Iris pigment epithelial cell (primary cell): ENCODE data around the gene PRR7.
A peak's percentile ranks its signal among the peaks of the same experiment; 100 is the strongest.
"Not testable (repeated sequence)": the region's sequence is repeated elsewhere in the genome, so short reads cannot be mapped to it uniquely, and the experiment has no call there.

Experiments used
- DNase-seq: peaks from one replicate; pipeline ENCODE4 v3.0.0-alpha.2; 2011; ENCODE audit warnings: low read depth

The PRR7 gene

DNA sequence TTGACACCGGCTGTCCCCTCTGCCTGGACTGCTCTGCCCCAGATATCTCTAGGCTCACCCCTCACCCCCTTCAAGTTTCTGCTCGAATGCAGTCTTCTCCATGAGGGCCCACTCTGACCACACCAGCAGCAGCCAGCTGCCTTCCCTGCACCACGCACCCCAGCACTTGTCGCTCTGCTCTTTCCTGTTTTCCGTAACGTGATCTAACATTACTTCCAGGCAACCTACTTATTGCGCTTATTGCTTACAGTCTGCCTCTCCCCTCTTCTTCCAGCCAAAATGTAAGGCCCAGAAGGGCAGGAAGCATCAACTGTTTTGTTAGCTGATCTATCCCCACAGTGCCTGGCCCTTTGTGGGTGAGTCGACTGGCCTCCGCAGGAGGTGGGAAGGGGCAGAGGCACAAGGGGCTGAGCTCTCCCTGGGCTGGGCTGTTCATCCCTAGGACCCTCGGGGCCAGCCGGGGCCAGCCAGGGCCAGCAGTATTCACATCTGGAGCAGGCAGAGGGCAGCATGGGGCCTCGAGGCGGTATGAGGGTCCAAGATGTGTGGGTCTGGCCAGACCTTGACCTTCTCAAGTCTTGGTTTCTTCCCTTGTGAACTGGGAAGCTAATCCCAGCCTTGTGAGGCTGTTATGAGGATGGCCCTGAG lies 38.4 kb downstream of the PRR7 start:
- DNase-seq = no peak

DNA sequence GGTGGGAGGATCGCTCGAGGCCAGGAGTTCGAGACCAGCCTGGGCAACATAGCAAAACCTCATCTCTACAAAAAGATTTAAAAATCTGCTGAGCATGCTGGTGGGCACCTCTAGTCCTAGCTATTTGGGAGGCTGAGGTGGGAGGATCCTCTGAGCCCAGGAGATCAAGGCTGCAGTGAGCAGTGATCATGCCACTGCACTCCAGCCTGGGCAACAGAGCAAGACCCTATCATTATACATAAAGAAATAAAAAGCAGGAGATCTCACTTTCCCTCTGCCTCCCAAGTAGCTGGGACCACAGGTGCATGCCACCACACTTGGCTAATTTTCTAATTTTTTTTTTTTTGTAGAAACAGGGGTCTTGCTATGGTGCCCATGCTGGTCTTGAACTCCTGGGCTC lies 39.1 kb downstream of the PRR7 start:
- DNase-seq = not testable (repeated sequence)

DNA sequence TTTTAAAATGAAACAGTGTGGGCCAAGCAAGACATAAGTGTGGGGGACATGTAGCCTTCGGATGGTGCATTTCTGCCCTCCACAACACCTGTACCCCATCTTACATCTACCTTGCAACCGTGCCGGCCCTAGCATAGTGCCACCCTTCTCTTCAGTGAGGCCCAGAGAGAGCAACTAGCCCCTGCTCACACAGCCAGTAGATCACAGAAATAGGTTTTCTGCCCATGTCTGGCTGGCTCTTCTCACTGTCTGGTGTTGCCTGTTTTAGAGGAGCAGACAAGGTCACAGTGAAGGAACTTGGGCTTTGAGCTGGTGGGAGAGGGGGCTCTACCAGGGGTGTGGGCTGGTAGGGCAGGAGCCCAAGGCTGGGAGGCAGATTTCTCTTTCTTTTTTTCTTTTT lies 39.6 kb downstream of the PRR7 start:
- no peak for DNase-seq

DNA sequence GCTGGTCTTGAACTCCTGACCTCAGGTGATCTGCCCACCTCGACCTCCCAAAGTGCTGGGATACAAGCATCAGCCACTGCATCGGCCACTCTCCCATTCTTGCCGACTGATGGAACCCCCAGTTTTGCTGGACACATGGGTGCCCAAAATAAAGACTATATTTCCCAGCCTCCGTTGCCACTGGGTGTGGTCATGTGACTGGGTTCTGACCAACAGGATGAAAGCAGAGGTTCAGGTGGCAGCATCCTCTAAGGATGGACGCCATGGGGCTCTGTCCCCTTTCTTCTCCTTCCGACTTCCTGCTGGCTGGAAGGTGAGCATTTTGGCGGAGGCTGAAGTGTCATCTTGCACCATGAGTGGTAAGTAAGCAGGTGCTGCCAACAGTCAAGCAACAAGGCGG lies 40.5 kb downstream of the PRR7 start:
- DNase-seq = no peak

DNA sequence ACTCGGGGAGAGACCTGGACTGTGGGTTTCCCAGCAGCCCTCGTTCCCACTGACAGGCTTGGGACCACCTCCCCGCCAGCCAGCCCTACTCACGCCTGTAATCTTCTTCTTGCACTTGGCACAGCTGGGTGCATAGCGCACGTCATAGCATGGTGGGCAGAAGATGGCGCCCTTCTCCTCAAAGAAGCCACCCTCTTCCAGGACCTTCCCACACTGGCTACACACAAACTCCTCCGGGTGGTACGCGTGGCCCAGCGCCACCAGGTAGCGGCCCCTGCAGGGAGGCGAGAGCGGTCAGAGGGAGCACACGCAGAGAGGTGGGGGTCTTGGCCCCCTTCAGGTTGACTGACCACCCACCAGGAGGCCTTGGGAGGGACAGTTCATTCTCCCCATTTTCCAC lies 41.4 kb downstream of the PRR7 start:
- DNase-seq = no peak

DNA sequence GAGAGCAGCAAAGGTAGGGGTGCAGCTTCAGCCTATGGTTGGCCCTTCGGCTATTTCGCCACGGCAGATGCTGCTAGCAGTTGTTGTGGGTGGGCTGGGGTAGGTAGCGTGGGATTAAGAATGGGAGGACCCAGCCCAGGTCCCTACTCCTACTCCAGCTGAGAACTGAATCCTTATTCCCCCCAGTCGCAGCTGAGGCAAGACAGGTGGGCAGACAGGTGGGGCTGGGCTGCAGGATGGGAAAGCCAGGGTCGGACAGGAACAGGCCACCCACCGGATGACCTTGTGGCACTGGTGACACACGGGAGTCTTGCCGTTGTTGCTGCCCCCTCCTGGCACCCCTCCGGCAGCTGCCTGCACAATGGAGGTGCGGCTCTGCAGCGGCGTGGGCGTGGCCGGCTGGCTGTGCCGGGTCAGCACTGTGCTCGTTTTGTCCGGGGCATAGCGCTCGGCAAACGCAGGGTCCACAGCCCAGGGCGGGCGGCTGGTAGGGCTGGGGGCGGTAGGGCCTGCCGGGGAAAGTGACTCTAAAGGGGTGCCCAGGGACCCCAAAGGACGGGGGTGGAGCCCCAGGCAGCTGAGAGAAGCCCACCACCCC lies 42.6 kb downstream of the PRR7 start:
- no peak for DNase-seq

DNA sequence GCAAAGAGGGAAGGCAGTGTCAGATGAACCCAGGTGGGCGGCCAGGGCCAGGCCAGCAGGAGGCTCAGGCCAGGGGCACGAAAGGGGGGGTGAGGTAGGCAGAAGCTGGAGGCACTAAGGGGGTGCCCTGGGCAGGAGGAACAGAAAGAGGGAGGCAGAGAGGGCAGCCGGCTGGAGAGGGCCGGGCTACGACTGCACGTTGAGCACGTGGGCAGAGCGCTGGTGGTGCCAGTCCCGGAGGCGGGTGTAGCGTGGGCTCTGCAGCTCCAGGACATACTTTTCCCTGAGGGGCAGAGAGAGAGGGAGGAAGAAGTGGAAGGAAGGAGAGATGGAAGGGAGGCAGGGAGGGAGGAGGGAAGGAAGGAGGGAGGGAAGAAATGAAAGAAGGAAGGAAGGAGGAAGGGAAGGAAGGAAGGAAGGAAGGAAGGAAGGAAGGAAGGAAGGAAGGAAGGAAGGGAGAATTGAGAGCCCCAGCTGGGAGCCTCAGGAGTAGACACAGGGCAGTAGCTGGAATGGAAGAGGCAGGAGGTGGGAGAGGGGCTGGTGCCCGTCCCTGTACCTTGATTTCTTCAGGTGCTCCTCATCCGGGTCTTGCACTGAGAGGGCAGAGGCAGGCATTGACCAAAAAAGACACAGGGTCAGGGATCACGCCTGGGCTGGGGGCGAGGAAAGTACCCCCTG lies 43.8 kb downstream of the PRR7 start:
- no peak for DNase-seq

DNA sequence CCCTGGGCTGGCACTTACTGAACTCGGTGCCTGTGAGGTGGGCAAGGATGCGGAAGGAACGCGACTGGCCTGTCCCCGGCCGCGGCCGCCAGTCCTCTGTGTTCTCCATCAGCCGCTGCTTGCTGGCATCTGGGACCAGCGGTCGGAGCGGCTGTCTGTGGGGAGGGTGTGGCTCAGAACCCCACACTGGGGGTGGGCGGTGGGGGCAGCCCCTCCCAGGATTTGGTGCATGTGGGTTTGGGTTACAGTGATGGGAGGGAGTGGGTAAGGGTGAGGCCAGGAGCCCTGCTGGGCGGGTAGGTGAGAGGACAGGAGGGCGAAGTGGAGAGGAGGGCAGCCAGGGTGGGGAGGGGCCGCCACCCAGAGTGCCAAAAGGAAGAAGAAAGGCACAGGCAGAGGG lies 44.4 kb downstream of the PRR7 start:
- DNase-seq = no peak

DNA sequence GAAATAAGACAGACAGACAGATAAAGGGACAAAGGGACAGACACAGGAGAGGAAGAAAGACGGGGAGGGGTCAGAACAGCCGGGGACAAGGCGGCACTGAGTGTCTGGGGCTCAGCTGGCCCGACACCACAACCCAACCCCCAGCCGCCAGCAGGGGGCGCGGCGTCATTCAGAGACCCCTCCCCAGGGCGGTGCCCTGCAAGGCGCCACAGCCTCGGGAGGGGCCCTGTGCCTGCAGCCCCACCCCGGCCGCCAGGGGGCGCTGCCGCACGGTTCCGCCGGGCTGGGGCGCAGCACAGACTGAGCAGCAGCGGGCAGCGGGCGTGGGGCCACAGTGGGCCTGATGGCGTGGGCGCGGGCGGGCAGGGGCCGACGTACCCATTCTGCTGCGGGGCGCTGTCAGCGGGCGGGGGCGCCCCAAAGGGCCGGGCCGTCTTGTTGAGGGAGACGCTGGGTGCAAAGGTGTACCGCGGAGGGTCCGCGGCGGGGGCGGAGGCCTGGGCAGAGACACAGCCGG lies 44.9 kb downstream of the PRR7 start:
- no peak for DNase-seq

DNA sequence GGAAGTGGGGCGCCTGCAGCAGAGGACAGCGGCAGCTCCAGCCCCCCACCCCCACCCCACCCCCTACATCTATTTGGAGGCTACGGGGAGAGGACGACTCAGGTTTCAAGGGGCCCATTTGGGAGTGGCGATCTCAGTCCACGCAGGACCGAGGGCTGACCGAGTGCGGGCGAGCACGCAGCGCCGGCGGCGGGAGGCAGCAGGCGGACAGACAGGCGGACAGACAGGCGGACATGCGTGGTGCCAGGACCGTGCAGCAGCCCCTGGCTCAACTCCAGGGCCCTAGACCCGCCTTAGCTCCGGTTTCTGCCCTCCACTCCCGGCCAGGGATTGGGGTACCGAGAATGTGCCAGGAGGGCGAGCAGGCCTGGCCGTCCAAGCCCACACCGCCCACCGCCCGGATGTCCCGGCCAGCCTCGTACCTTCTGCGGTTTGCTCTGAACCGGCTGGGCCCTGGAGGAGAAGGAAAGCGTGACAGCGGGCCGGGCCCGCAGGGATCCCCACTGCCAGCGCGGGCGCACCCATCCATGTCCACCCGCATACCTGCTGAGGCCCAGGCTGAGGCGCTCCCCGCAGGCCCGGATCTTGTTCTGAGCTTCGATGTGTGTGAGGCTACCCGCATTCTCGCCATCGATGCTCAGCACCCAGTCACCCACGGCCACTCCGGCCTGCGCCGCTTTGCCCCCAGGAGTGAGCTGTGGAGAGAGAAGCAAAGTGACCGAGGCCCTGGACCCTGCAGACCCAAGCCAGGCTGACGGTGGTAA lies 45.6 kb downstream of the PRR7 start:
- no peak for DNase-seq

DNA sequence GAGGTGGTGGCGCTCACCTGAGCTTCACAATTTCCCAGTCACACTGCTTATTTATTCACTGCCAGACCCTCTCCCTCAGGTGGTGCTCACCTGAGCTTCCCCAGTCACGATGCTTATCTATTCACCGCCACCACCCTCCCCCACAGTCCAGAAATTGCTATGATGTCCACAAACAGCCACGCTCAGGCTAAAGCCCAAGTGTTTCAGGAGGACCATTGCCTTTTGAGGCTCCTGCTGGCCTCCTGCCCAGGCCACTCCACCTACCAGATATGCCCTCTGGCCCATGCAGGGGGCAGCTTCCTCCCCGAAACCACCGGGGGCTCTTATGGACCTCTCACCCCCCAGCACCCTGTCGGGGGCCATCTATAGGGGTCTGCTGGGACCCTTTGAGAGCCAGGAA lies 46.2 kb downstream of the PRR7 start:
- DNase-seq = no peak

DNA sequence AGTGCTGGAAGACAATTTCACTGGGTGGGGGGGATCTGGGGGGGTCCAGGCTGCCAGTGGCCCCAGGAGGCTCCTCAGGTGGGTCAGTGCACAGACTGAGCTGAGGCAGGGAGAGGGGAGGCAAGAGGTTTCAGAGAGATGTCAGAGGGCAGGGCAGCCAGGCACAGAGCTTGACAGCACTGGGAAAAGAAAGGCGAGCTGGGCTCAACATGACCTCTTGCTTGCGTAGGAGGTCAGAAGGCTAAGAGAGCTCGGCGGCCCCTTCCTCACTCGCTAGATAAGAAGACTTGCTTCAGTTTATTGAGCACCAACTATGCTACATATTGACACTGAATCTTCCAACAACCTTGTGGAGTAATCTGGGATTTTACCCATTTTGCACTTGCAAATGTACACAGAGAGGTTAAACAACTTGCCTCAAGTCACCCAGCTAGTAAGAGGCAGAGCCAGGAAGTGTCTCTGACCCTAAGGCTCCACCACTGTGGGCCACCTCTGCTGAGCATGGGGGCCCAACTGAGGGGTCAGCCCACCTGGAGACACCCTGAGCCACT lies 47.3 kb downstream of the PRR7 start:
- no peak for DNase-seq

DNA sequence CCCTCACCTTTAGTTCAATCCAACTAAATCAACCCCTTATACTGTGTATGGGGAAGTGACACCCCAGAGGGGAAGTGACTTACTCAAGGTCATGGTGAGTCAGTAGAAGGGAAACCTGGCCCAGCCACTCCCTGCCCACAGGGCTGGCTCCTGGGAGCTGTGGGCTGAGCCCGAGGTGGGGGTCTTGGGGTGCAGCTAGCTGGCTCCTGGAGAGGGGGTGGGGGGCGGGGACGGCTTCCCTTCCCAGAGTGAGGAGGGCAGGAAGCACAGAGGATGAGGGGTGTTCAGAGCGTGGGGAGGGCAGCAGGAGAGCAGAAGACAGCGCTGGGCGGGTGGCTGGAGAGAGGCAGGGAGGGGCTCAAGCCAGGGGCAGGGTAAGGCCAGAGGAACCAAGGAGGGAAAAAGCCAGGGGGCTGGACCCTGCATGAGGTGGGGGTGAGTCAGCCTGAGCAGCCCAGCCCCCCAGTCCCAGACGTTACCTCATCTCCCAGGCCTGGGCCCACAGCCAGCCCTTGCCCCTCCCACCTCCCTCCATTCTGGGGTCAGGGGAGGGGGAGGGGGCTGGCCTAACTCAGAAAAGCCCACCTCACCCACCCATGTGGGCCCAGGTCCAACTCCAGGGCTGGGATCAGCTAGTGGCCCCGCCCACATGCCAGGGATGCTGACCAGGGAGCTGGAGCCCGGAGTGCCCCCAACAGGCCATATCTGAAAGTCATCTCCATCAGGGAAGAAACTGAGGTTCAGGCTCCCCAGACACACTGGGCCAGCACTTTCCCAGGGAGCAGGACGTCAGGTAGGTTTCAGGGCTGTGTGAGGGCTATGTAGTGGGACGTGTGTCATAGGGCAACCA lies 48.0 kb downstream of the PRR7 start:
- DNase-seq = peak; percentile 94

DNA sequence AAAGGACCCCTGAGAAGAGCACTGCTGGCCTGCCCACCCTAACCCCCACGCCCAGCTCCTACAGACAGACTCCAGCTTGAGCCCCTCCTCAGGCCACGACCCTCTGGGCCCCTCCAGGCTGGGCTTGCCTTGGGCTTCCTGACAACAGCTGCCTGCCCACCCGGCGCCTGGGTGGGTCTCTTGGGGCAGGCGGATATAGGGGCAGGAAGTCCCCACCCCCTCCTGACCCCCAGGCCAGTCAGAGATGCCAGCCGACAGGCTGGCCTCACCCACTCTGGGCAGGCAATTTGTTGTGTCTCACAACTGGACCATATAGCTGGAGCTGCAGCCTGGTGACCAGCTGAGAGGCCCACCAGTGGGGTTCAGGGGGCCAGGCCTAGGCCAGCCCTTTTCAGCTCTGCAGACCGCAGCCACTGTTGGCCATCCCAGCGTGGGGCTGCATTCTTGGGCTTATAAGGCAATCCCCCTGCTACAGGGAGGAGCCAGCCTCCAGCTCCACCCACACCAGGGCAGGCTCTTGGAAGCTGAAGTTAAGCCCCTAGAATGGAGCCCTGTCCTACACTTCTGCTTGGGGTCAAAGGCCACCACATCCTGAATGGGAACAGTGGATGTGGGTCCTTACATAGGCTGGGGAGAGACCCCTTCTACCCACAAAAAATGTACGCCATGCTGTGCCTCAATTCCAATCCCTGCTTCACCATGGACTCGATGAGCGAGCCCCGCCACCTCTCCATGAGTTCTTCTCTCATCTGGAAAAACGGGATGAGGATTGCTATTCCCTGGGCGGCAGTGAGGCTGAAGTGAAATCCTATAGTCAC lies 48.8 kb downstream of the PRR7 start:
- peak; percentile 94 for DNase-seq

DNA sequence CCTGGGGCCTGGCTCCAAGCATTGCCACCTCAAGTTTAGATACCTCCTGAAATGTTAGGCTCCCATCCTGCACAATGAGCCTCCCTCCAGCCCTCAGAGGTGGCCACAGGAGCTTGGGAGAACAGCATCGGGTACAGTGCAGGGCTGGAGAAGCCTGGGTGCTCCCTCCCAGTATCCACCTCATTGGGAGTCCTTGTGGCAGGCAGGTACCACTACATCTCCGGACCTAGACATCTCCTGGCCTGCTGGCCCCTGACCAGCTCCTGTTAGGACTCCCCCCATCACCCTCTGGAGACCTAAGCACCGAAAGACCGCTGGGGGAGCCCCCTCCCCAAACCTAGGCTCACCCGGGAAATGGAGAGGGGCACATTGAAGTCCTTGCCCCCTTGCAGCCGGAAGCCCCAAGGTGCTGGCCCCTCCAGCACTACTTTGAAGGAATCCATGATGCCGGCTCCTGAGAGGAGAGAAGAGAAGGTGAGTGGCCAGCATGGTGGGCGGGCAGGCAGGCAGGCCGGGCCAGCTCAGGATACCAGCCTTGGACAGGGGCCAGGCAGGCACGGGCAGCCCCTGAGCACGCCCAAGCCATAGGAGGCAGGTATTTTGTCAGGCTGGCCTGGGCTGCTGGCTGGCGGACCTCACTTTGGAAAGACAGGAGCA lies 49.6 kb downstream of the PRR7 start:
- DNase-seq = peak; percentile 82

DNA sequence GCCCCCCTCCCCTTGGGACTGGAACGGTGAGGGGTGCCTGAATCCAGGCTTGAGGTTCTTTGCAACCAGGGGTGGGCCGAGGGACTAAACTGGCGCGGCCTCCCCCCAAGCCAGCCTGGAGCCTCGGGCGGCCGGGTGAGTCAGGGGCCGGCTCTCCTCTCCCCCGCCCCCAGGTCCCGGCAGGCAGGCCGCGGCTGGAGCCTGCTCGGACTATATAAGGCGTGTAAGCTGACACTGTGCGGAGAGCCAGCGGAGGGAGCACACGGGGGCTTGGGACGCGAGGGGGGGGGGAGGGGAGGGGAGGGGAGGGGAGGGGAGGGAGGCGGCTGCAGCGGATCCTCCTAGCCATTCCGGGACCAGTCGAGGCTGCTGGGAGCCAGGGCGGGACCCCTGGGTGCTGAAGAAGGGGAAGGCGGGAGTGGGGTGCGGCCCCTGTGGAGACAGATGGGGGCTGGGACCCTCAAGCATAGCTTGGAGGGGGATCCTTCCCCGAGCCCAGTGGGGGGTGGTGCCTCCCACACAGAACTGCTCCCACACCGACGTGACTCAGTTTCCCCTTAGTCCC lies 50.2 kb downstream of the PRR7 start:
- DNase-seq = peak; percentile 96

DNA sequence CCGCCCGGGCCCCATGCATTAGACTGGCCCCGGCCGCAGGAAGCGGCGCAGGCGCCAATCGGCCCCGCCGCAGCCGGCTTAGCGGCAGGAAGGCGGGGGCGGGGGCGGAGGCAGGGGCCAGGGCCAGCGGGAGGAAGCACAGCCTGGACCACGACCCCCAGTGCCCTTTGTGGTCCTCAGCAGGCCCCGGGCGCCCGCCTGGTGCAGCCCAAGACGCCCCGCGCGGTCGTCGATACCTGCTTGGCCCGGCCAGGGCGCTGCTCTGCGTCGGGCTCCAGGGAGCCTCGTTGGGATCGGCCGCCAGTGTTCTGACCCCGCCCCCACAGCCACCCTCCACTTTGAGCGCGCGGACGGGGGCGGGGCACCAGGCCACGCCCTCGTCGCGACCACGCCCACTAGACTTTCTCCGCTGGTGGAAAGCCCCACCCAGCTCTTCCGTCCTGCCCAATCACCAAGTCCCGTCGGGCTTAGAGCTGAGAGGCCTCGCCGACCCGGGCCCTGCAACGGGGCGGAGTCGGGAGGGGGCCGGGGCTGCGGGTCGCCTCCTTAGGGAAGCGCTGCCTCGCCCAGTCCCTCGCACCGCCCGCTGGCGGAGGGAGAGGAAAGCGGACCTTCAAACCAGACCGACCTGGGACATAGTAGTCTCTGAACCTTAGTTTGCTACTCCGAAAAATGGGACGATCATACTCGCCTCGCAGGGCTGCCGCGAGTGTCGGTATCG lies 50.8 kb downstream of the PRR7 start, which contains the start of gene PDLIM7:
Gene PDLIM7, minus strand, starts transcription at position 313 of the 721 bp plus-strand sequence. CDS start 1,092 bp downstream, outside the sequence.
- DNase-seq = peak; percentile 98

DNA sequence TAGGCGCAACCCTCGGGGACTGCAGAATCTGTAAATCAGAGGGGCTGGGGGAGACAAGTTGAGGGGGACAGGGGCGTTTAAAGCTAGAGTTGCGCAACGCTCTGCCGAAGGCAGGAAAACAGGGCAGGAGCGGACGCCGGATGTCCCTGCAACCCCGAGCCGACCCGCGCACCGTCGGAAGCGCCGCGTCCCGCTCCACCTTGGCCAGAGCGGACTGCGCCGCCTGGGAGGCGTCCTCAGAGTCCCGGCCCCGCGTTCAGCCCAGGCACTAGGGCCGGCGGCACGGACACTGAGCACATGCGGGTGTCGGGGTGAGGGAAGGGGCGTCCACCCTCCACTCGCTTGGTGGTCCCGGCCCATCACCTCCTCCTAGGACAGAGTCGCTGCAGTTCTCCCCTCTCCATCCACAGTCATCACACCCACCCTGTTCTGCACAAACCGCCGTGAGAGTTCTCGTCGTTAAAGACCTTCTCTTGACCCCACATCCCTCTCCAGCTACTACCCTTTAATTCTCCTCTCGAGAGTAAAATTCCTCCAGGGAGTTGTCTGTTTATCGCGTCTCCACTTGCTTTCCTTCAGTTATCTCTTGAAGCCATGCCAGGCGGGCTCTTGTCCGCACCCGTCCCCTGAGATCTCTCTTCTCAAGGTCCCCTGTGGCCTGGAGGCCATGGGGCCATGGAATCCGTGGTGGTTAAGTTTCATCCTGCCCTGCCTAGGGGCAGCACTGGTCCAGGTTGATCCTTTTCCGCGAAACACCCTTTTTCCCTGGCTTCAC lies 51.6 kb downstream of the PRR7 start:
- peak; percentile 43 for DNase-seq
